ENCODE data around the gene RBM34.
A peak's percentile ranks its signal among the peaks of the same experiment; 100 is the strongest.

RBM34 gene

DNA sequence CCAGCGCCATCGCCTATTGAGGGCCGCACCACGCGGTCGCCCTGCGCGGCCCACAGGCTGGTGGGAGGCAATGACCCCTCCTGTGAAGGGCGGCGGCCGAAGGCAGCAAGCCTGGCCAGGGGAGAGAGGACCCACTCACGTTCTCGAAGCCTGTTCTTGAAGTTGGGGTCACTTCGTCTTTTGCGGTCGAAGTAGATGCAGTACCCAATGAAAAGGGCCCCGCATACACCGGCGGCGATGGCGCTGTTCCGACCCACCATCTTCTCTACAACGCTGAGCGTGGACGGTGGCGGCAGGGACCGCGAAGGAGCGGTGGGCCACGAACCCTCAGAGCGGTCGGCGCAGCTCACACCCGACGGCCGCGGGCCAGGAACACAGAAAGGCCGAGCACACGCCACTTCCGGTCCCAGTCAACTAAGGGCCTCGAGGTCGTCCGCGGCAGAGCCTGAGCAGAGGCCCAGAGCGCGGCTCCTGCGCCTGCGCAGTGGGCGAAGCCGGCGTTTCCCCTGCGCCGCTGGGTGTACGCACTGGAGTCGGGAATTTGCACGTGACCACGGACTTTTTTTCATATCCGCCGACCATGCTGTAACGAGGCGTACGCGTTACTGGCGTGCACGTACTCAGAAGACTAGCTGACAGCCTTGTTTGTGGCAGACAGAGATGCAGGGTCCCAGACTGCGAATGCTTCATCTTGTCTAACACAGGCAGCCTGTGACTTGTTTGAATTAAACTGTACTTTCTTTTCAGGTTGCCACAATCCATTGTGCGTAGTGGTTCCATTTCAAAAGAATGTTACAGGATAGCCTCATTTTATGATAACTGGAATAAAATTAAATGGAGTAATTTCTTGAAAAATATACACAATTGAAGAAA is 32.4 kb downstream of the RBM34 start, which contains the start of gene TOMM20:
TSS of gene TOMM20 (minus strand) at position 382 of the 873 bp plus-strand sequence. CDS start at position 260, 122 bp downstream.
- peak; percentile 96 for DNase-seq (ENCODE audit: extremely low read depth, low read depth)
- TF ChIP-seq CTCF (IDR thresholded peaks at IDR 0.05; ENCODE audit: low read depth, low read length), result no peak; the same call in 1 of the 2 replicates

- TF ChIP-seq CTCF (IDR thresholded peaks at IDR 0.05; ENCODE audit: low read depth, low read length), result no peak
- no peak for DNase-seq (ENCODE audit: extremely low read depth, low read depth)
These were observed 33.2 kb downstream of the RBM34 start for GRCh38 chr1:235127732-235128455.

DNA sequence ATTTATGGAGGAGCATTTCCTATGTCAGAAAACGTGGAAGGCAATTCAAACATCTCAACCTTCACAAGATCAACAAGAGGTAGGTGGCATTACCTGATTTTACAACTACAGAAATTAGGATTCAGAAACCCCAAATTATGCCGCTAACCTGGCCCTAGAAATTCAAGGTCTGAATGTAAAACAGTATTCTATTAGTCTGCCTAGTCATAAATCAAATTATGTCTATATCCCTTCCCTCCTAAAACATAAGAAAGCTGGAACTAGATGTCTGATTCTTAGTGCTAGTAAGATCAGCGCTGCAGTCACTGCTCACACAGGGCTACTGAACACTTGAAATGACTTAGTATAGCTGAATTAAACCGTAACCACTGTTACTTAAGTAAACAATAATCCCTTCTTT is 33.8 kb downstream of the RBM34 start:
- no peak for TF ChIP-seq CTCF (IDR thresholded peaks at IDR 0.05; ENCODE audit: low read depth, low read length)
- DNase-seq (ENCODE audit: extremely low read depth, low read depth), result no peak

DNA sequence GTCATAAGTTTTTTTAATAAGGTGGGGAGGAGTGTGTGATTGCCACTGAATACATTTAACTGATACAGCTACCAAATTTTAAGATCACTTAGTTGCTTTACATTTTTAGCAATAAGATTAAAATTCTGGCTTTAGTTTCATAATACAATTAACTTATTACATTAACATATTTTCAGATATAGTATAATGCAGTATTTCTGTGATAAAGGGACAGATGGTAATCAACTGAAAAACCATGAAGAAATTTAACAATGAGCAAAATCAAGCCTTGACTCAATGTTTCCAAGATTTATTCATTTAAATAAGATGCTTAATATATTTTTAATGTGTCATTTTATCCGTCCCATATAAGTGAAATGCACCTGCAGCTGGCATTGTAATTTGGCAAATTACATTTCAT is 36.4 kb downstream of the RBM34 start:
- DNase-seq (ENCODE audit: extremely low read depth, low read depth), result no peak
- TF ChIP-seq CTCF (IDR thresholded peaks at IDR 0.05; ENCODE audit: low read depth, low read length), result no peak

- TF ChIP-seq CTCF (IDR thresholded peaks at IDR 0.05; ENCODE audit: low read depth, low read length), result no peak
- no peak for DNase-seq (ENCODE audit: extremely low read depth, low read depth)
These were observed 36.9 kb downstream of the RBM34 start for GRCh38 chr1:235124111-235124510.

DNA sequence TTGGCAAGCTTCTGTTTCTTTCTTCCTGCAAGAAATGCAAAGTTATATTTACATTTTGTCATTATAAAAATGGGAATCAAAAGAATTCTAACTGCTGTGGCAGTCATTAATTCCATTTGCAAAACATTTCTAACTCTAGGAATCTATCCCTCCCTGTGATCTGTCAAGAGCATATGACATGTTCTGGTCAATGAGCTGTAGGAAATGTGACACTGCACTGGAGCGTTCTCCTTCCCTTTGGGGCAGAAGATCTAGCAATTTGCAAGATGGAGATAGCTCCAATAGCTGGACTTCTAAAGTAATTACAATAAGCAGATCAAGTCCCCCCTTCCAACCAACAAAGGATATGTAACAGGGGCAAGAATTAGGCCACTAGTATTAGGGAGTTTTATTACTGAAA is 38.7 kb downstream of the RBM34 start:
- TF ChIP-seq CTCF (IDR thresholded peaks at IDR 0.05; ENCODE audit: low read depth, low read length), result no peak
- DNase-seq (ENCODE audit: extremely low read depth, low read depth), result no peak

Data from AG09319 (cell line).